Loucy (cell line): ENCODE measurements around the gene FLRT2.

ENCODE experiments used
- H2AFZ ChIP-seq: fragments of 200-600 bp; sonication (generic); 2 replicates; pipeline ENCODE4 v1.6.0; 2016; ENCODE audit warnings: antibody characterized with exemption, mild to moderate bottlenecking, low read length, moderate library complexity
- H3F3A ChIP-seq: fragments of 200-600 bp; 2 replicates; pipeline ENCODE4 v1.6.0; 2016; ENCODE audit warnings: antibody characterized with exemption, low read depth, mild to moderate bottlenecking
- H3K27me3 ChIP-seq: fragments of 200-600 bp; sonication (generic); 2 replicates; pipeline ENCODE4 v1.6.1; 2014; ENCODE audit warnings: low read length, mild to moderate bottlenecking; ENCODE audit not compliant: insufficient read depth, poor library complexity, severe bottlenecking
- H3K36me3 ChIP-seq: fragments of 200-600 bp; sonication (generic); 2 replicates; pipeline ENCODE4 v1.6.1; 2016; ENCODE audit warnings: low read length; ENCODE audit not compliant: insufficient read depth
- H3K4me1 ChIP-seq: fragments of 200-600 bp; sonication (generic); 2 replicates; pipeline ENCODE4 v1.5.1; 2014; ENCODE audit warnings: low read length, mild to moderate bottlenecking; ENCODE audit not compliant: insufficient read depth, poor library complexity, severe bottlenecking
- H3K4me2 ChIP-seq: fragments of 200-600 bp; sonication (generic); 2 replicates; pipeline ENCODE4 v1.6.0; 2014; ENCODE audit warnings: antibody characterized with exemption, low read length, low read depth, mild to moderate bottlenecking; ENCODE audit not compliant: poor library complexity, severe bottlenecking
- H3K4me3 ChIP-seq: fragments of 200-600 bp; sonication (generic); 2 replicates; pipeline ENCODE4 v1.5.1; 2014; ENCODE audit warnings: low read length, mild to moderate bottlenecking, mixed read lengths; ENCODE audit not compliant: poor library complexity, severe bottlenecking
- H3K79me2 ChIP-seq: fragments of 200-600 bp; sonication (generic); 2 replicates; pipeline ENCODE4 v1.6.1; 2014; ENCODE audit warnings: low read length; ENCODE audit not compliant: insufficient read depth
- H3K9ac ChIP-seq: fragments of 200-600 bp; sonication (generic); 2 replicates; pipeline ENCODE4 v1.6.0; 2014; ENCODE audit warnings: mild to moderate bottlenecking, low read depth, low read length, moderate library complexity; ENCODE audit not compliant: poor library complexity, severe bottlenecking
- H3K9me2 ChIP-seq: fragments of 200-600 bp; sonication (generic); replicated peaks from 2 replicates; pipeline ENCODE4 v1.6.1; 2016; ENCODE audit warnings: low read depth, low read length, mixed read lengths
- H3K9me3 ChIP-seq: fragments of 200-600 bp; sonication (generic); 2 replicates; pipeline ENCODE4 v1.6.1; 2014; ENCODE audit warnings: mild to moderate bottlenecking, antibody characterized with exemption, low read length, low read depth; ENCODE audit not compliant: insufficient read depth
- H4K20me1 ChIP-seq: fragments of 200-600 bp; sonication (generic); 2 replicates; pipeline ENCODE4 v1.6.0; 2014; ENCODE audit warnings: antibody characterized with exemption, low read length, mild to moderate bottlenecking; ENCODE audit not compliant: insufficient read depth, poor library complexity, severe bottlenecking
- CTCF ChIP-seq: fragments of 200-600 bp; sonication (generic); conservative IDR thresholded peaks from 2 replicates; pipeline ENCODE4 v1.5.1; 2014; ENCODE audit warnings: mild to moderate bottlenecking, antibody characterized with exemption, low read length
- EZH2phosphoT487 ChIP-seq: fragments of 200-600 bp; IDR thresholded peaks from 2 replicates; pipeline ENCODE4 v1.6.1; 2018; ENCODE audit warnings: antibody characterized with exemption, mild to moderate bottlenecking, moderate library complexity, borderline replicate concordance

Gene FLRT2

DNA sequence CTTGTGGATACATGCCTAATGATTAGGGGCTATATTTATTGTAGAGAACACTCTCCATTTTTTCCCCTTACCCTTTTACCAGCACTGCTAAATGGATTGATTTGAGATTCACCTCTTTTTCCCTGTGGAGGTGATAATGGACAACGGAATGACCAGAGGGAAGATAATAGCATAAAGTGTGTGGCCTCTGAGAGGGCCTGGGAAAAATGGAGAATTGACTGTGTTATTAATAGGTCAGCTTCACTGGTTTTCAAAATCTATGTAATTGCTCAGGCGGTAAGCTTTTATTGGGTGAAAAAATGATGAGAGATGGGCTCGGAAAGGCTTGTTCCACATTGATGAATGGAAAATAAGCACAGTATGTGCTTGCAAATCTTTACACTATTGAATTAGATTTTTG lies 15.8 kb downstream of the FLRT2 start:
- H3K9ac ChIP-seq = no peak overlapping the region
- no peaks in the 10 kb centered on the region for H3K27me3 ChIP-seq
- H3K79me2 ChIP-seq = no peaks in the 10 kb centered on the region
- H4K20me1 ChIP-seq = no peaks in the 10 kb centered on the region
- no peaks in the 10 kb centered on the region for H3K9me3 ChIP-seq
- no peak overlapping the region for H3K4me3 ChIP-seq
- no peaks in the 10 kb centered on the region for H3K4me1 ChIP-seq
- no peak overlapping the region for H3K4me2 ChIP-seq
- H3K9me2 ChIP-seq = no peaks in the 10 kb centered on the region
- no peaks in the 10 kb centered on the region for H3K36me3 ChIP-seq
- no peaks in the 10 kb centered on the region for H3F3A ChIP-seq
- TF ChIP-seq EZH2phosphoT487 (no peak), CTCF (no peak)
- H2AFZ ChIP-seq = no peak overlapping the region

- Histone ChIP-seq H3K4me1 (no peaks in the 10 kb centered on the region), H3K36me3 (no peaks in the 10 kb centered on the region), H3F3A (no peaks in the 10 kb centered on the region), H3K4me2 (no peak overlapping the region), H3K79me2 (no peaks in the 10 kb centered on the region), H3K9me3 (no peaks in the 10 kb centered on the region), H3K27me3 (no peaks in the 10 kb centered on the region), H2AFZ (no peak overlapping the region), H3K4me3 (no peak overlapping the region), H4K20me1 (no peaks in the 10 kb centered on the region), H3K9me2 (no peaks in the 10 kb centered on the region), H3K9ac (no peak overlapping the region)
- TF ChIP-seq EZH2phosphoT487 = no peak
- no peak for TF ChIP-seq CTCF
These were observed 16.4 kb downstream of the FLRT2 start for GRCh38 chr14:85546390-85546789.

DNA sequence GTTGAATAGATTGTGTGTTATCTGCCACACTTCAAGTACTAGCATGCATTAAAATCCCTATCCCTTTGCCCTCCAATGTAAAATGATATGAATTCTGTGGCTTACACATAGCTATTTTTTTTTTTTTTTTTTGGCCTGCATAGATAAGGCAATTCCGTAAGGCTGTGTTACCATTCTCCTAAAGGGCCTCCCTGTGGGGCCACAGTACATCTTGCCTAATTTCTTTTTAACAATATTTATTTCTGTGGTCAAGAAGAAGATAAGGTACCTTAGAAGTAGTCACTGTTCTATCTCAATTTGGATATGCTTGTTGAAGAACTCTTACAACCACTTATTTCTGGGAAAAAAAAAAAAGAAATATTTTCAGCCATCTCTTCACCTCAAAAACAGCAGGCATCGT lies 19.8 kb downstream of the FLRT2 start:
- no peak overlapping the region for H3K9ac ChIP-seq
- no peak overlapping the region for H3K4me2 ChIP-seq
- no peaks in the 10 kb centered on the region for H3K36me3 ChIP-seq
- H3K4me1 ChIP-seq = no peaks in the 10 kb centered on the region
- no peaks in the 10 kb centered on the region for H3K9me2 ChIP-seq
- H3K27me3 ChIP-seq = no peaks in the 10 kb centered on the region
- no peaks in the 10 kb centered on the region for H4K20me1 ChIP-seq
- no peaks in the 10 kb centered on the region for H3K9me3 ChIP-seq
- H3F3A ChIP-seq = no peaks in the 10 kb centered on the region
- H2AFZ ChIP-seq = no peak overlapping the region
- no peak overlapping the region for H3K4me3 ChIP-seq
- TF ChIP-seq EZH2phosphoT487 = no peak
- no peak for TF ChIP-seq CTCF
- H3K79me2 ChIP-seq = no peaks in the 10 kb centered on the region
